Suprapubic skin (tissue), 3 donors: Measurements from ENCODE around the gene MCAT.

Source experiments
- POLR2AphosphoS5 ChIP-seq, 3 donors: sonication (generic); formaldehyde crosslinking; IDR thresholded peaks; one replicate each; pipeline ENCODE4 v1.6.1; 2017; ENCODE audit warnings: antibody characterized with exemption in 3 of 3
- TF ChIP-seq, protein P1 (sequence below), 2 donors: fragments of 200-600 bp in 1 of 2; fragments of 450-650 bp in 1 of 2; sonication (generic) in 1 of 2; IDR thresholded peaks; one replicate each; pipeline ENCODE4 v1.5.1; 2016 to 2019; ENCODE audit warnings: antibody characterized with exemption in 2 of 2, mild to moderate bottlenecking in 1 of 2, moderate library complexity in 1 of 2

- TF ChIP-seq, protein P1, sequence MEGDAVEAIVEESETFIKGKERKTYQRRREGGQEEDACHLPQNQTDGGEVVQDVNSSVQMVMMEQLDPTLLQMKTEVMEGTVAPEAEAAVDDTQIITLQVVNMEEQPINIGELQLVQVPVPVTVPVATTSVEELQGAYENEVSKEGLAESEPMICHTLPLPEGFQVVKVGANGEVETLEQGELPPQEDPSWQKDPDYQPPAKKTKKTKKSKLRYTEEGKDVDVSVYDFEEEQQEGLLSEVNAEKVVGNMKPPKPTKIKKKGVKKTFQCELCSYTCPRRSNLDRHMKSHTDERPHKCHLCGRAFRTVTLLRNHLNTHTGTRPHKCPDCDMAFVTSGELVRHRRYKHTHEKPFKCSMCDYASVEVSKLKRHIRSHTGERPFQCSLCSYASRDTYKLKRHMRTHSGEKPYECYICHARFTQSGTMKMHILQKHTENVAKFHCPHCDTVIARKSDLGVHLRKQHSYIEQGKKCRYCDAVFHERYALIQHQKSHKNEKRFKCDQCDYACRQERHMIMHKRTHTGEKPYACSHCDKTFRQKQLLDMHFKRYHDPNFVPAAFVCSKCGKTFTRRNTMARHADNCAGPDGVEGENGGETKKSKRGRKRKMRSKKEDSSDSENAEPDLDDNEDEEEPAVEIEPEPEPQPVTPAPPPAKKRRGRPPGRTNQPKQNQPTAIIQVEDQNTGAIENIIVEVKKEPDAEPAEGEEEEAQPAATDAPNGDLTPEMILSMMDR (IDR thresholded peaks at IDR 0.05), result no peak
- TF ChIP-seq POLR2AphosphoS5 (IDR thresholded peaks at IDR 0.05), result no peak
Observed at GRCh38 chr22:43099095-43099494, 44.1 kb downstream of the MCAT start.
